CD4-positive, alpha-beta T cell treated with Interferon gamma for 1 hour (primary cell): Measurements from ENCODE around the gene ACBD6.

Experiments
- DNase-seq: peaks from one replicate; pipeline ENCODE4 v3.0.0-alpha.2; 2020

Gene ACBD6

GRCh38 chr1:180267211-180267561 is 235.2 kb downstream of the ACBD6 start:
- DNase-seq = no peak

DNA sequence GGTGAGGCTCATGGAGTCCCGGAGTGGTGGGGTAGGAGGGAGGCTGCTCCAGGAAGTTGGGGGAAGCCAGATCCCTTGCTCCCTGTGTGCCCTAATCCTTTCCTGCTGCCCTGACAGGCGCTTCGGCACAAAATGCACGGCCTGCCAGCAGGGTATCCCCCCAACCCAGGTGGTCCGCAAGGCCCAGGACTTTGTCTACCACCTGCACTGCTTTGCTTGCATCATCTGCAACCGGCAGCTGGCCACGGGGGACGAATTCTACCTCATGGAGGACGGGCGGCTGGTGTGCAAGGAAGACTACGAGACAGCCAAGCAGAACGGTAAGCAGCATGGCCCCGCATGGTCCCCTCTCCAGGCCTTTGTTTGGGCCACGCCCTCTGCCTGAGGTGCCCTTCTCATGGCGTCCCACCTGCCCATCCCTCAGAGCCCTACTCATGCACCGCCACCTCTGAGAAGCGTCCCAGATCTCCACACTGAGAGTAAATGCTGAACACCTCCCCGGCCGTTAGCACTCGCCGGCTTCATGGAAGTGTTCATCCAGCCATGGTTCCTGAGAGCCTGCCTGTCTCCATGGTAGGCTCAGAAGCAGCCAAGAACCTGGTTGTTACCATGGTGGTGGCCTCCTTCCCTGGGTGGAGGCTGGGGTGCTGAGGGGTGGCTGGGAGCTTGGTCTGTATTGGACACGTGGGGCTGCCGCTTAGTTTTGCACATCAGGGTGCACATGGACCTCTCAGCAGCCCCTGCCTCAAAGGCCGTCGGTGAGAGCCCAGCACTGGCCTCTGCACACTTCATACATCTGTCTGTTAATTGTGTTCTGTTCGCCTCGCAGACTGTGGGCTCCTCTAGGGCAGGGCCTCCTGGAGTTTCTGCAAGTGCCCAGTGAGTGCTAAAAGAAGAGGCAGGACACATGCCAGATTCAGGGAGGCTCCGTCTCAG is 235.8 kb downstream of the ACBD6 start:
- no peak for DNase-seq

GRCh38 chr1:180265871-180266270 is 236.5 kb downstream of the ACBD6 start:
- DNase-seq = no peak

- DNase-seq = no peak
These were observed 237.2 kb downstream of the ACBD6 start for GRCh38 chr1:180265201-180265600.

DNA sequence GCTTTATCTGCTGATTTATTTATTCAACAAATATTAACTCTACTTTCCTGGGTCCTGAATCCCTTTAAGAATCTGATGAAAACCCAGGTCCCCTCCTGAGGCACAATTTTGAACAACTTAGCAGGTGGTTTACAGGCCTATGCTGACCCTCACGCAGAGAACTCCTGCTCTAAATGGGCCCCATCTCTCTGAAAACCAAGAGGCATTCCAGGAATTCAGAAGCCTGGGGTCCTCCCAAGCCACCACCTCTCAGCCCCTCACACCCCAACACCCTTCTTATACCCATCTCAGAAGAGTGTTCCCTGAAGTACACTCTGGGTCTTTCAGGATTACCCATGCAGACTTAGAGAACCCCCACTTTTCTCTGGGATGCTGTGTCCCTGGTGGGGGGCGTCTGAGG is 237.8 kb downstream of the ACBD6 start:
- DNase-seq = no peak

GRCh38 chr1:180262628-180263488 is 239.5 kb downstream of the ACBD6 start:
- no peak for DNase-seq

DNA sequence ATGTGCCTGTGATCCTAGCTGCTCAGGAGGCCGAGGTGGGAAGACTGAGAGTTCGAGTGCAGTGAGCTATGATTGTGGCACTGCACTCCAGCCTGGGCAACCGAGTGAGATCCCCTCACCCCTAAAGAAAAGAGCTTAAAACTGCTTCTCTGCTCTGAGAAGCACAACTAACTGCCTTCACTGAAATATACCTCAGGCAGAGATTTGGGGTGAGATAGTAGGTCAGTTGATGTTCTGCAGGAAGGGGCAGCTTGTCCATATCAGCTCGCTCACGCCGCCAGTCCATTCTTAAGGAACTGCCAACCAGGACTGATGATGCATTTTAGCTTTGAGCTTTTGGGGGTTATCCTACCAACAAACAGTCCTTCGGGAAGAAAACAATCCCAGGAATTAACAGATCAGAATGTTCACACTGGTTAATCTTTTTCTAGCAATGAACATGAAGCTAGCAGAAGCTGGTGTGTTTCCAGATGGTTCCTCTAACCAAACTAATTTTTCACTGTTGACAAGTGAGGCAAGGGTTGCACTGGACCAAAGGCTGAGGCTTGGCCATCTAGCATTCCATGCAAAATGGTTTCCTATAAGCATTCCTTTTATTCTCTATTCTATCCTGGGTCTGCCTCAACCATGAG is 240.7 kb downstream of the ACBD6 start:
- no peak for DNase-seq

- no peak for DNase-seq
These were observed 241.3 kb downstream of the ACBD6 start for GRCh38 chr1:180261030-180261429.

- DNase-seq = no peak
These were observed 241.8 kb downstream of the ACBD6 start for GRCh38 chr1:180260541-180260940.

DNA sequence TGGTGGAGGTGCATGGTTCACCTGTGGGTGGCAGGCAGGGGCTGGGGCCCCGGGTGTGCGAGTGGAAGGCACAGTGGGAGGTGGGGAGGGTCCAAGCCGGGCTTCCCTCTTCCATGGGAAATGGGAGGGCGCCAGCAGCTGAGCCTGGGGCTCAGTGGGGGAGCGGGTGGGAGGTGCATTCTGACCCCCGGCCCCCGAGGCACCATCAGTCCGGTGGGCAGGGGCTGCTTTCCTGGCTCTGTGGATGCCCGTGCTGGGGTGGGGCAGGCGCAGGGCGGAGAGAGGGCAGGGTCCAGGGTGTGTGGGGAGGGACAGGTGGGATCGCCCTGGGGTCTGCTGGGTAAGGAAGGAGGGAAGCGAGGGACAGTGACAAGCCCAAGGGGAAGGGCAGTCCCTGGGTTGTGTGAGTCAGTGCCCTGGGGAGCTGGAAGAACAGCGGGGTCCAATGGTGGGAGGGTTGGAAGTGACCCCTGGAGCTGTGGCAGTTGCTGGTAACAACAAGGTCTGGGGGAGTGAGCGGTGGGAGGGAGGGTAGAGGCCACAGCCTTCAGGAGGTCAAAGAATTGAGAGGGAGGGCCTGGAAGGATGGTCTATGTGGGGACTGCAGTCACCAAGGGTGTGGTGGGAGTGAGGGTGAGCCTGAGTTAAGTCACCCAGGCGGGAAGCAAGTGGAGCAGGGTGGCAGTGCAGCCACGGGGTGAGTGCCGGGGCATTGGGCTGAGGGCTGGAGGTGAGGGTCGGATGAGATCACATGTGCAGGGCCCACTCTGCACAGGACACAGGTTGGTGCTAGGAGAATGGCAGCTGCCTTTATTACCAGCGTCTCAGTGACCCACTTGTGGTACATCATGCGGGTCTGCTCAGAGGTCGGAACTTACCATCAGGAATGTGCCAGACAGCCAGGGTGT is 242.7 kb downstream of the ACBD6 start:
- DNase-seq = no peak

GRCh38 chr1:180258935-180259334 is 243.4 kb downstream of the ACBD6 start:
- no peak for DNase-seq

GRCh38 chr1:180258290-180258689 is 244.1 kb downstream of the ACBD6 start:
- no peak for DNase-seq

GRCh38 chr1:180257486-180257885 is 244.9 kb downstream of the ACBD6 start:
- no peak for DNase-seq

DNA sequence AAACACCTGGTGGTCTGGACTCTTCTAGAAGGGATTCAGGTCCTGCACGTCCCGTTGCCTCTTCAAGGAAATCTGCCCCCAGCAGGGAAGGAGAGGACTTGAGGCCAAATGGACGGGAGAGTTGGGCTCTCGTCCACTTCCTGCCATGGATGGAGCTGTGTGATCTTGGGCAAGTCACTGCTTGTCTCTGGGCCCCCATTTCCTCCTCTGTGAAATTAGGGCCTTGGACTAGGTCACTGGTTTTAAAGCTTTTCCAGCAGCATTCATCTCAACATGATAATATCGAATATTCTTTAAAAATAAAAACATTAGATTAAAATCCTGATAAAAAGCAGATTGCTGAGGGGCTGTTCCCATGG is 245.4 kb downstream of the ACBD6 start:
- DNase-seq = no peak

- DNase-seq = no peak
These were observed 245.9 kb downstream of the ACBD6 start for GRCh38 chr1:180256341-180257027.

DNA sequence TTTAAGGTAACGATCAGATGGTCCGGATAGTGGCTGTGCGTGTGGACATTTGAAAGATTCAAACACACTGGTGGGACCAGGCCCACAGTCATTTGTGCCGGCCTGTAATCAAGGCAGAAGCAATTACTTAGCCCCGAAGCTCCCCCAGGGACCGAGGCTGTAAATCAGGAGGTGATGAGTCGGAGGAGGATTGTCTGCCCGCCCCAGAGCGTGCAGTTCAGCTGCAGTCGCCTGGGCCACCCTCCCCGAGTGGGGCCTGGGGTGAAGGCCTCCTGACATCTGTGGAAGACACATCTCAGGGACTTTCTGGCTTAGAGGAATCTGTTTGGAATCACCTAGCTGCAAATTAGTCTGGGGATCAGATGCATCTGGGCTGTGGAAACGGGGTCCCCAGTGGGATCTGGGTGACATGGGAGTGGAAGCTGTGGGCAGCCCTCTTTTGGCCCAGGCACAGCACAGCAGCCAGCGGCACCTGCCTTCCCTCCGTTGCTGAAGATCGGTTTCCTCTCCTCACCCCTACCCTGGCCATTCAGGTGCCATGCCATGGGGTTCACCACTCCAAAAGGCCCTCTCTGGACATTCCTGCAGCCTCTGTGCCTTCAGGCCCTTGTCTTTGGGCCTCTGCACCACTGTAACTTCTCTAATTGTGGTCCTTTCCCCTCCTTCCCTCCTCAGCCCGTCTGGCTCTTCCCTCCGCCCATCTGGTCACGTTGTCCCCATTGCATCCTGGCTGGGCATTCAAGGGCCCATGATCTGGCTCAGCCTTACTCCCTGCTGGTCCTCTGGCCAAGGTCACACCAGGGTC is 246.6 kb downstream of the ACBD6 start:
- no peak for DNase-seq

DNA sequence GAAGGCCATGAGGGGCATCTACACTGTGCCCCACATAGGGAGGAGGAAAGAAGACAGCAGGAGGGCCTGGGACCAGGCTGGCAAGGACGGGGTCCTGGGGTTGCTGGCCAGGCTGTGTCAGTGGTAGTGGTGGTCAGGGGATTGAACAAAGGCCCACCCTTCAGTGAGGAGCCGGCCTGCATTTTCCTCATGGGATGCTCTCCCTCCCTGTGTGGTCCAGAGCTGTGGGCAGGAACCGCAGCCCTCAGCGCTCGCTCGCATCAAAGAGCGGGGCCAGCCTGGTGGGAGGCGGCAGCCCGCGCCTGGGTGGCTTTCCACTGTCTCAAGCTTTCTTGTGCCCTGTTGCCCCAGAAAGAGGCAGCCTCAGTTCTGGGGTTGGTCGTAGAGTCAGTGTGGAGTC is 247.5 kb downstream of the ACBD6 start:
- no peak for DNase-seq

GRCh38 chr1:180254496-180254819 is 247.9 kb downstream of the ACBD6 start:
- no peak for DNase-seq

GRCh38 chr1:180253585-180254495 is 248.5 kb downstream of the ACBD6 start:
- DNase-seq = no peak
